ENCODE data around the gene S100A12.

S100A12 gene

DNA sequence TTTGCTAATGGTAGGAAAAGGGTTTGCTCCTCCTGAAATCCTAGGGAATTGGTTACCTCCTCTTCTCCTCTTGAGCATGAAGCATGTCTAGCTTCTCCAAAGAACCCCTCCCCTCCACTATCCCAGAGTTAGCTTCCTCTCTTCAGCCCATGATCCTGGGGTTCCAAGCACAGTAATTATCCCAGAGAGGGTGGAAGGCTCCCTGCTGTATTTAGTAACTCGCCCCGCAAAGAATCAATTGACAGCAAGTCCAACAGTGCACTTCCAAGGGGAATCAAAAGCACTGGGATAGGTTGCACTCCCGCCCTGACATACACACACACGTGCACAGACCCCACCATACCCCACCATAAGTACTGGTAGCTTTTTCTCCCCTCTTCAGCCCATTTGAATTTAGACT, 12.4 kb upstream of the S100A12 start:
- no peak overlapping the region for H3K9ac ChIP-seq (ENCODE audit: insufficient read length, low read depth)
- H3K9me3 ChIP-seq (ENCODE audit: insufficient read depth, low read length): no peaks in the 10 kb centered on the region
- H3K4me1 ChIP-seq (ENCODE audit: insufficient read depth, insufficient read length): no peaks in the 10 kb centered on the region
- TF ChIP-seq ZNF274 (IDR thresholded peaks at IDR 0.05; ENCODE audit: low read depth, low read length) (no peak), YY1 (IDR thresholded peaks at IDR 0.05; ENCODE audit: insufficient read depth, insufficient read length) (no peak), SUZ12 (IDR thresholded peaks at IDR 0.05; ENCODE audit: extremely low read depth, insufficient read depth, insufficient read length) (no peak)
- H3K36me3 ChIP-seq (ENCODE audit: insufficient read depth, insufficient read length, low read length): no peaks in the 10 kb centered on the region
- H3K4me3 ChIP-seq (ENCODE audit: insufficient read length, low read depth): no peak overlapping the region
- H3K27me3 ChIP-seq (ENCODE audit: insufficient read depth, insufficient read length): no peaks in the 10 kb centered on the region
- no peak for DNase-seq (ENCODE audit: low read depth, low spot score)

DNA sequence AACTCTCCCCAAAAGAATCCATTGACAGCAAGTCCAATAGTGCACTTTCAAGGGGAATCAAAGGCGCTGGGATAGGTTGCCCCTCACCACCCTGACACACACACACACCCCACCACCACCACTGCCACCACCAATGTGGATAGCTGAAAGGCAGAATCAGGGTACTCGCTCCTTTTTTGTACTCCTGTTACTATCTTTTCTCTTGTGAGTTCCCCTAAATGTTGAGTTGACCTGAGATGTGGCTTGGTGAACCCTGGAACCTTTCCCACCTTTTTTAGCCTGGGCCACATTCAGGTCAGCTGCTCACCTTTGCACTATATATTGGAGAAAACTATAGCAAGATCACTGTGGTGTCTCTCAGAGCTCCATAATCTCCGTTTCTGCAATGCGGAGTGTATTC, 11.6 kb upstream of the S100A12 start:
- DNase-seq (ENCODE audit: low read depth, low spot score): no peak

DNA sequence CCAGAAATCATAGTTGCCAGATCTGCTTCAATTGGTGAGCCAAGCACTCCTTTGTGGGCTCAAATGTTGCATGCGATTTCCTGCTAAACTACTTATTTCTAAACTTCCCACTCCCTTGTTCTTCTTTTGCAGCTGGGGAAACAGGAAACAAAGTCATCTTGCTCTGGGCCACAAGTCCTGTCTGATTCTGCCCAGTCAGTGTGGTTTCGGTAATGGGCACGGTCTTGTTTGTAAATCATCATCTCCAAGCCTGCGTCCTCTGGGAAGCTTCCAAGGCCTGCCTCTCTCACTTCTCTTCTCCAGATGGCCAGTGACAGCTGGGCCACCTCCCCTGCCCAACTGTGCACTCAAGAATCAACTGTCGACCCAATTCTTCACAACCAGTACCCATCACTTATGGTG, 11.1 kb upstream of the S100A12 start:
- Histone ChIP-seq H3K27me3 (ENCODE audit: insufficient read depth, insufficient read length) (no peaks in the 10 kb centered on the region), H3K4me3 (ENCODE audit: insufficient read length, low read depth) (no peak overlapping the region), H3K4me1 (ENCODE audit: insufficient read depth, insufficient read length) (no peaks in the 10 kb centered on the region), H3K9me3 (ENCODE audit: insufficient read depth, low read length) (peaks cover 7% of the 10 kb centered on the region; the same call in 1 of the 2 replicates), H3K9ac (ENCODE audit: insufficient read length, low read depth) (no peak overlapping the region), H3K36me3 (ENCODE audit: insufficient read depth, insufficient read length, low read length) (no peaks in the 10 kb centered on the region)
- DNase-seq (ENCODE audit: low read depth, low spot score): no peak
- TF ChIP-seq YY1 (IDR thresholded peaks at IDR 0.05; ENCODE audit: insufficient read depth, insufficient read length) (no peak), SUZ12 (IDR thresholded peaks at IDR 0.05; ENCODE audit: extremely low read depth, insufficient read depth, insufficient read length) (no peak), ZNF274 (IDR thresholded peaks at IDR 0.05; ENCODE audit: low read depth, low read length) (no peak)

More for the DNA sequence above, 11.6 kb upstream of the S100A12 start:
- H3K4me1 ChIP-seq (ENCODE audit: insufficient read depth, insufficient read length): no peaks in the 10 kb centered on the region
- no peak for TF ChIP-seq SUZ12 (IDR thresholded peaks at IDR 0.05; ENCODE audit: extremely low read depth, insufficient read depth, insufficient read length)
- no peak for TF ChIP-seq ZNF274 (IDR thresholded peaks at IDR 0.05; ENCODE audit: low read depth, low read length)
- TF ChIP-seq YY1 (IDR thresholded peaks at IDR 0.05; ENCODE audit: insufficient read depth, insufficient read length): no peak
- no peak overlapping the region for H3K4me3 ChIP-seq (ENCODE audit: insufficient read length, low read depth)
- peaks cover 2% of the 10 kb centered on the region; the same call in 1 of the 2 replicates for H3K9me3 ChIP-seq (ENCODE audit: insufficient read depth, low read length)
- H3K27me3 ChIP-seq (ENCODE audit: insufficient read depth, insufficient read length): no peaks in the 10 kb centered on the region
- no peaks in the 10 kb centered on the region for H3K36me3 ChIP-seq (ENCODE audit: insufficient read depth, insufficient read length, low read length)
- H3K9ac ChIP-seq (ENCODE audit: insufficient read length, low read depth): no peak overlapping the region

DNA sequence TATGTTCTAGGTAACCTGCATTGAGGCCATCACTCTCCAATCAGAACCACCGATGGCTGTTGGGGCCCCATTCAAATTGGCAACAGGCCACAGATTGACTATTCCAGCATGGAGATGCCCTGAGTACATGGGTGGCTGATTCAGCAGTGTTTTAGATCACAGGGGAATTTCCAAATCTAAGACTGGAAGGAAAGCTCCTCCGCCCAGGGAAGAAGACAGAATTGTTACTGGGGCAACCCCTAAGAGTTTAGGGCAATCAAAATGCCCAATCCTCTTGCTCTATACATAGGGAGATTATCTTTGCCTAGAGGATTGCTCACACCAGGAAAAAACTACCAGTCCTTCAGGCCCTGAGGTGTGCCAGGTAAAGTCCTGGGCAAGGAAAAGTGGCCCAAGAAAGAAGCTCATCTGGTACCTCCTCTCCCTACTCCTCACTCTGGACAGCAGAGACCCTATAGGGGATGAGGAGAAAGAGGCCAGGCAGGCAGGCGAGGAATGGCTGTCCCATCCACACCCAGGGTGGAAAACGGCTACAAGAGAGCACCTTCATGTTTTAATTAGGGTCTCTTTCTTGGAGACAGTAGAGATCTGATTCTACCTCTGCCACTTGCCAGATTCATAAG, 9.6 kb upstream of the S100A12 start:
- Histone ChIP-seq H3K9me3 (ENCODE audit: insufficient read depth, low read length) (peaks cover 9% of the 10 kb centered on the region; the same call in 1 of the 2 replicates), H3K27me3 (ENCODE audit: insufficient read depth, insufficient read length) (no peaks in the 10 kb centered on the region), H3K4me1 (ENCODE audit: insufficient read depth, insufficient read length) (no peaks in the 10 kb centered on the region), H3K36me3 (ENCODE audit: insufficient read depth, insufficient read length, low read length) (no peaks in the 10 kb centered on the region), H3K9ac (ENCODE audit: insufficient read length, low read depth) (no peak overlapping the region), H3K4me3 (ENCODE audit: insufficient read length, low read depth) (no peak overlapping the region)
- DNase-seq (ENCODE audit: low read depth, low spot score): no peak
- TF ChIP-seq YY1 (IDR thresholded peaks at IDR 0.05; ENCODE audit: insufficient read depth, insufficient read length) (no peak), ZNF274 (IDR thresholded peaks at IDR 0.05; ENCODE audit: low read depth, low read length) (no peak), SUZ12 (IDR thresholded peaks at IDR 0.05; ENCODE audit: extremely low read depth, insufficient read depth, insufficient read length) (no peak)

DNA sequence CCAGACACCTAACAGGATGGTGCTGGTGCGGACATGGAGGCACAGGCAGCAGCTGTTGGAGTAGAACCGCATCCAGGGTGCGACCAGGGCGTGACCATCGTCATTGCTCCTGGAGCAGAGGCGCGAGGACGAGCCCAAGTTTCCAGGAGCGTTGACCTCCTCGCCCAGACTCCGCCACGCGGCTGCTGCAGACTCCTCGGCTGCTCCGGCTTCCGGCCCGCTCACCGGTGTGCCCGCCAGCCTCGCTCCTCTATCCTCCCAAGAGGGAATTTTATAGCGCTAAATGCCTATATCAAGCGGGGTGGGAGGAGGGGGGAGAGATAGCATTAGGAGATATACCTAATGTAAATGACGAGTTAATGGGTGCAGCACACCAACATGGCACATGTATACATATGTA, 5.3 kb upstream of the S100A12 start:
- Histone ChIP-seq H3K36me3 (ENCODE audit: insufficient read depth, insufficient read length, low read length) (no peaks in the 10 kb centered on the region), H3K9me3 (ENCODE audit: insufficient read depth, low read length) (peaks cover 22% of the 10 kb centered on the region), H3K4me3 (ENCODE audit: insufficient read length, low read depth) (no peak overlapping the region), H3K9ac (ENCODE audit: insufficient read length, low read depth) (no peak overlapping the region), H3K4me1 (ENCODE audit: insufficient read depth, insufficient read length) (no peaks in the 10 kb centered on the region), H3K27me3 (ENCODE audit: insufficient read depth, insufficient read length) (no peaks in the 10 kb centered on the region)
- DNase-seq (ENCODE audit: low read depth, low spot score): no peak
- TF ChIP-seq SUZ12 (IDR thresholded peaks at IDR 0.05; ENCODE audit: extremely low read depth, insufficient read depth, insufficient read length): no peak
- TF ChIP-seq ZNF274 (IDR thresholded peaks at IDR 0.05; ENCODE audit: low read depth, low read length): no peak
- no peak for TF ChIP-seq YY1 (IDR thresholded peaks at IDR 0.05; ENCODE audit: insufficient read depth, insufficient read length)

DNA sequence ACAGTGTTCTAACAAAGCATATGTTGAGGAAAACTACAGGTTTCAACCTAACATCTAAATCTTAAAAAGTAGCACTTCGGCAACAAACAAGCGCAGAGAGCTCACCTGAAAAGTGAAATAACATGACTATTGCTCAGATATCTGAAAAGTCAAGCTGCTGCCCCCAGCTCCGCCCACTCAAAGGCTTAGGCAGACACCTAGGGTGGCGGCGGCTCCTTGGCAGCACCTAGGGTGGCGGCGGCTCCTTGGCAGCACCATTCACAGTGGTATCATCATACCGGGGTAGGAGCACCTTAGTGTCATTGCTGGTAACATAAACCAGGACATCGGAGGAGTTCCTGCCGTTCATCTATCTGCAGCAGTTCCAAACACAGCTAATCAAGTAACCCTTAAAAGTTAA, 4.2 kb upstream of the S100A12 start:
- Histone ChIP-seq H3K4me3 (ENCODE audit: insufficient read length, low read depth) (no peak overlapping the region), H3K4me1 (ENCODE audit: insufficient read depth, insufficient read length) (no peaks in the 10 kb centered on the region), H3K36me3 (ENCODE audit: insufficient read depth, insufficient read length, low read length) (no peaks in the 10 kb centered on the region), H3K27me3 (ENCODE audit: insufficient read depth, insufficient read length) (no peaks in the 10 kb centered on the region), H3K9me3 (ENCODE audit: insufficient read depth, low read length) (peaks cover 22% of the 10 kb centered on the region), H3K9ac (ENCODE audit: insufficient read length, low read depth) (no peak overlapping the region)
- DNase-seq (ENCODE audit: low read depth, low spot score): no peak
- TF ChIP-seq YY1 (IDR thresholded peaks at IDR 0.05; ENCODE audit: insufficient read depth, insufficient read length) (no peak), SUZ12 (IDR thresholded peaks at IDR 0.05; ENCODE audit: extremely low read depth, insufficient read depth, insufficient read length) (no peak), ZNF274 (IDR thresholded peaks at IDR 0.05; ENCODE audit: low read depth, low read length) (no peak)

DNA sequence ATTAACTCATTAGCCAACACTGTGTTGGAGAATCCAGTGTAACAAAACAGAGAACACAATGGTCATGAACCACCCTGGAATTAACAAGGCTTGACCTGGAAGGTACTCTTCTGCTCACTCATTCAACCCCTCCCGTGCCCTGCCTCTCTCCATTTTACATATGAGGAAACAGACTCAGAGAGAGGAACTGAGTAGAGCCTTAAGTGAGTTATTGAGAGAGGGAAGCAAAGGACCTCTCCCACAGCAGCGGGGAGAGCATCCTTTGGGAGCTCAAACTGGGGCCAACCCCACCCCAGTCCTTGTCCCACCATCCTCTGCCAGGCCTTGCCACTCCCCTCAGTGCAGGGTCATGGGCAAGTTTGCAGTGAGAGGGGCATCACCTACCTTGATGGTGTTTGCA, 1.4 kb downstream of the S100A12 start:
- H3K27me3 ChIP-seq (ENCODE audit: insufficient read depth, insufficient read length): no peaks in the 10 kb centered on the region
- no peaks in the 10 kb centered on the region for H3K4me1 ChIP-seq (ENCODE audit: insufficient read depth, insufficient read length)
- TF ChIP-seq ZNF274 (IDR thresholded peaks at IDR 0.05; ENCODE audit: low read depth, low read length): no peak
- TF ChIP-seq YY1 (IDR thresholded peaks at IDR 0.05; ENCODE audit: insufficient read depth, insufficient read length): no peak
- TF ChIP-seq SUZ12 (IDR thresholded peaks at IDR 0.05; ENCODE audit: extremely low read depth, insufficient read depth, insufficient read length): no peak

More for the DNA sequence above, 1.4 kb downstream of the S100A12 start:
- Histone ChIP-seq H3K9ac (ENCODE audit: insufficient read length, low read depth) (no peak overlapping the region), H3K9me3 (ENCODE audit: insufficient read depth, low read length) (peaks cover 13% of the 10 kb centered on the region; the same call in 1 of the 2 replicates), H3K36me3 (ENCODE audit: insufficient read depth, insufficient read length, low read length) (no peaks in the 10 kb centered on the region), H3K4me3 (ENCODE audit: insufficient read length, low read depth) (no peak overlapping the region)
- DNase-seq (ENCODE audit: low read depth, low spot score): no peak
